HG03103 (cell line): ENCODE results near the gene LRP2.

Source experiments
- ATAC-seq: cut with Tn5 transposase; IDR thresholded peaks from one replicate; pipeline ENCODE4 v1.9.1; 2021; ENCODE audit warnings: low read depth; ENCODE audit not compliant: unreplicated experiment

The LRP2 gene

GRCh38 chr2:169254774-169255173 is 107.6 kb downstream of the LRP2 start:
- ATAC-seq, result no peak

GRCh38 chr2:169247211-169247610 is 115.1 kb downstream of the LRP2 start:
- no peak for ATAC-seq

- ATAC-seq, result no peak
These were observed 121.9 kb downstream of the LRP2 start for GRCh38 chr2:169240405-169240804.

GRCh38 chr2:169237939-169238338 is 124.4 kb downstream of the LRP2 start:
- no peak for ATAC-seq

GRCh38 chr2:169237286-169237685 is 125.0 kb downstream of the LRP2 start:
- no peak for ATAC-seq

- no peak for ATAC-seq
These were observed 129.7 kb downstream of the LRP2 start for GRCh38 chr2:169232551-169233154.

GRCh38 chr2:169230204-169230603 is 132.1 kb downstream of the LRP2 start:
- no peak for ATAC-seq

GRCh38 chr2:169229590-169229989 is 132.7 kb downstream of the LRP2 start:
- no peak for ATAC-seq

- no peak for ATAC-seq
These were observed 136.4 kb downstream of the LRP2 start for GRCh38 chr2:169225906-169226305.

- ATAC-seq, result no peak
These were observed 137.0 kb downstream of the LRP2 start for GRCh38 chr2:169225233-169225750.

GRCh38 chr2:169222665-169223064 is 139.7 kb downstream of the LRP2 start:
- peak; percentile 89 for ATAC-seq

- no peak for ATAC-seq
These were observed 140.5 kb downstream of the LRP2 start for GRCh38 chr2:169221745-169222369.

GRCh38 chr2:169210917-169211316 is 151.4 kb downstream of the LRP2 start:
- no peak for ATAC-seq

- ATAC-seq, result no peak
These were observed 154.3 kb downstream of the LRP2 start for GRCh38 chr2:169208026-169208425.

- no peak for ATAC-seq
These were observed 157.2 kb downstream of the LRP2 start for GRCh38 chr2:169205176-169205575.

GRCh38 chr2:169203952-169204351 is 158.4 kb downstream of the LRP2 start:
- no peak for ATAC-seq

- ATAC-seq, result no peak
These were observed 161.6 kb downstream of the LRP2 start for GRCh38 chr2:169200756-169201155.

GRCh38 chr2:169193618-169194017 is 168.7 kb downstream of the LRP2 start:
- no peak for ATAC-seq

- ATAC-seq, result no peak
These were observed 172.0 kb downstream of the LRP2 start for GRCh38 chr2:169190197-169190775.

- no peak for ATAC-seq
These were observed 173.2 kb downstream of the LRP2 start for GRCh38 chr2:169189132-169189531.

- no peak for ATAC-seq
These were observed 176.6 kb downstream of the LRP2 start for GRCh38 chr2:169185711-169186110.

GRCh38 chr2:169184074-169184473 is 178.3 kb downstream of the LRP2 start:
- ATAC-seq, result no peak
